HG02678 (cell line): Measurements from ENCODE around the gene KLHDC10.
"Not testable (repeated sequence)": the region's sequence is repeated elsewhere in the genome, so short reads cannot be mapped to it uniquely, and the experiment has no call there.

Experiments used
- ATAC-seq: cut with Tn5 transposase; IDR thresholded peaks from one replicate; pipeline ENCODE4 v1.9.1; 2021; ENCODE audit warnings: mild to moderate bottlenecking, moderate library complexity; ENCODE audit not compliant: unreplicated experiment

Gene KLHDC10

GRCh38 chr7:130079846-130080394, 9.6 kb downstream of the KLHDC10 start:
- no peak for ATAC-seq

- ATAC-seq: not testable (repeated sequence)
These were observed 13.2 kb downstream of the KLHDC10 start for GRCh38 chr7:130083497-130083896.

GRCh38 chr7:130084037-130084875, 13.9 kb downstream of the KLHDC10 start:
- no peak for ATAC-seq

GRCh38 chr7:130085235-130085634, 14.9 kb downstream of the KLHDC10 start:
- ATAC-seq: not testable (repeated sequence)

GRCh38 chr7:130086938-130087337, 16.6 kb downstream of the KLHDC10 start:
- ATAC-seq: no peak

- no peak for ATAC-seq
These were observed 17.0 kb downstream of the KLHDC10 start for GRCh38 chr7:130087364-130087763.

GRCh38 chr7:130090745-130091532, 20.6 kb downstream of the KLHDC10 start:
- ATAC-seq: no peak

- ATAC-seq: no peak
These were observed 21.7 kb downstream of the KLHDC10 start for GRCh38 chr7:130091999-130092398.

- no peak for ATAC-seq
These were observed 22.3 kb downstream of the KLHDC10 start for GRCh38 chr7:130092598-130092997.

GRCh38 chr7:130095812-130096211, 25.5 kb downstream of the KLHDC10 start:
- ATAC-seq: no peak

GRCh38 chr7:130096243-130096827, 26.0 kb downstream of the KLHDC10 start:
- ATAC-seq: no peak

- ATAC-seq: no peak
These were observed 29.0 kb downstream of the KLHDC10 start for GRCh38 chr7:130099331-130099730.

- ATAC-seq: no peak
These were observed 32.3 kb downstream of the KLHDC10 start for GRCh38 chr7:130102588-130102987.

- no peak for ATAC-seq
These were observed 37.8 kb downstream of the KLHDC10 start for GRCh38 chr7:130107949-130108674.

GRCh38 chr7:130108809-130109208, 38.5 kb downstream of the KLHDC10 start:
- no peak for ATAC-seq

- ATAC-seq: no peak
These were observed 41.8 kb downstream of the KLHDC10 start for GRCh38 chr7:130112093-130112492.

- no peak for ATAC-seq
These were observed 42.5 kb downstream of the KLHDC10 start for GRCh38 chr7:130112662-130113425.

- ATAC-seq: not testable (repeated sequence)
These were observed 43.1 kb downstream of the KLHDC10 start for GRCh38 chr7:130113426-130113805.

- no peak for ATAC-seq
These were observed 43.6 kb downstream of the KLHDC10 start for GRCh38 chr7:130113887-130114286.

GRCh38 chr7:130114374-130114773, 44.0 kb downstream of the KLHDC10 start:
- no peak for ATAC-seq
